Duodenal mucosa (tissue), 2 donors: ENCODE data around the gene RNFT2.

Source experiments
- H3K27ac ChIP-seq: one replicate; pipeline ENCODE4 v1.7.0; 2013; ENCODE audit warnings: low read depth, low read length
- H3K27me3 ChIP-seq, 2 donors: one replicate each; pipeline ENCODE4 v1.7.0; 2013; ENCODE audit warnings: low read length in 2 of 2, control low read depth in 1 of 2; ENCODE audit not compliant: insufficient read depth in 2 of 2, control insufficient read depth in 1 of 2
- H3K36me3 ChIP-seq, 2 donors: one replicate each; pipeline ENCODE4 v1.7.0; 2013; ENCODE audit warnings: low read length in 2 of 2, control low read depth in 1 of 2; ENCODE audit not compliant: insufficient read depth in 2 of 2, control insufficient read depth in 1 of 2
- H3K4me1 ChIP-seq, 2 donors: one replicate each; pipeline ENCODE4 v1.7.0; 2013; ENCODE audit warnings: low read length in 2 of 2, control low read depth in 1 of 2; ENCODE audit not compliant: insufficient read depth in 2 of 2, control insufficient read depth in 1 of 2
- H3K4me3 ChIP-seq, 2 donors: one replicate each; pipeline ENCODE4 v1.7.0; 2013; ENCODE audit warnings: low read length in 2 of 2, low read depth in 1 of 2
- H3K9ac ChIP-seq, 2 donors: one replicate each; pipeline ENCODE4 v1.7.0; 2013; ENCODE audit warnings: low read length in 2 of 2, low read depth in 1 of 2
- H3K9me3 ChIP-seq, 2 donors: one replicate each; pipeline ENCODE4 v1.7.0; 2013; ENCODE audit warnings: low read length in 2 of 2, control low read depth in 1 of 2; ENCODE audit not compliant: control insufficient read depth in 1 of 2

The RNFT2 gene

DNA sequence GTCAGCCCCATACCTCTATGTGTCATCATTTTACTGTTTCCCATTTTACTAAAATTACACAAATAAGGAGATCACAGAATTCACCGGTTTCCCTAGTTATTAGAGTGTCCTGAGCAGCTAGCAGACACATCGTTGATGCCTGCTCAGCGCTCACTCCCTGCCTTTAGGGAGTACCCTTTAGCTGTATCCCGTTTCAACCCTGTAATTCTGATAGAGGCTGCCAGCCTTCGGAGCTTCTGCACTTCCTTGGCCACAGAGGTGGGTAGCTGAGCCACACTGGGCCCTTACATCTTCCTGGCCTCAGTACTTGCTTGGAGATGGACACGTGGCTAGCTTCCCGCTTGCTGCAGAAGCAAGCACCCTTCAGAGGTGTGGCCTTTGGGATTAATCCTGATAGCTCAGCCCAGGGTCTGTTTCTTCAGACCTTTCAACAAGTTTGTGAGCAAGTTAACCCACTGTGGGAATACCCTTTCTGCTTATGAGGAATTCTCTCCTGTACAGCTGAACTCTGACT is 158.4 kb downstream of the RNFT2 start:
- no peaks in the 10 kb centered on the region for H3K4me1 ChIP-seq
- H3K9ac ChIP-seq = no peak overlapping the region
- H3K36me3 ChIP-seq = no peaks in the 10 kb centered on the region
- no peaks in the 10 kb centered on the region for H3K9me3 ChIP-seq
- no peak overlapping the region for H3K4me3 ChIP-seq
- peaks cover 3 to 5% of the 10 kb centered on the region in 2 donors for H3K27me3 ChIP-seq
- H3K27ac ChIP-seq = no peak overlapping the region

DNA sequence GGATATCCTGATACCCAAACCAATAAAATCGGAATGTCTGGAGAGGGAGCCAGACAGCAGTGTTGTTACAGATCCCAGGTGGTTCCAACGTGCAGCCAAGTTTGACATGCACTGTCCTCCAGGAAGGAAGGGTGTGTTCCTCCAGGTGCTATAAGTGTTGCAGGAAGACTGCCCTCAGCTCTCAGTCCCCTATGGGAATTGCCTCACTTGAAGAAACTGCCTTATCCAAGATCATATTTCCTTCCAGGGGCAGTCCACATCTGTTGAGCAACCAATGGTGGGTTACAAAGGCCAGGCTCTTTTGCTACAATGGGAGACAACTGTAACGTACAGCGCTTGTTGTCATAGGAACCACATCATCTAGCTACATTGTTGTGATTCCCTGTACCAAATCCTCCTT is 159.4 kb downstream of the RNFT2 start:
- no peaks in the 10 kb centered on the region for H3K9me3 ChIP-seq
- no peak overlapping the region for H3K4me3 ChIP-seq
- no peaks in the 10 kb centered on the region for H3K4me1 ChIP-seq
- H3K9ac ChIP-seq = no peak overlapping the region
- no peaks in the 10 kb centered on the region for H3K36me3 ChIP-seq
- no peak overlapping the region for H3K27ac ChIP-seq
- peaks cover 3 to 5% of the 10 kb centered on the region in 2 donors for H3K27me3 ChIP-seq

DNA sequence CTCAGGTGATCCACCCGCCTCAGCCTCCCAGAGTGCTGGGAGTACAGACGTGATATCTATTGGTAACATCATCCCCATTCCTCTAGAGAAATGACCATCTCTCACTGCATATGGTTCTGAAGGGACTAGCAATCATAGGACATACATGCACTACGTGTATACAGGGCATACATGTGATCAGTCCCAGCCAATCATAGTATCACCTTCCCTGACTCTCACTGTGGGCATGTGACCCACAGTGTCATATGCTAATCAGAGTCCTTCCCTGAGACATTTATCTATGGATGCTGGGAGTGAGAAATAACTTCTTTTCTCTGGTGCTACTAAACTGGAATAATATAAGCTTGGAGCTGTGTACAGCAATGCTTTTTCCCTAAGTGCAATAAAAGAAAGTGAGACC is 160.6 kb downstream of the RNFT2 start:
- H3K4me3 ChIP-seq = no peak overlapping the region
- H3K27ac ChIP-seq = no peak overlapping the region
- no peaks in the 10 kb centered on the region for H3K36me3 ChIP-seq
- no peak overlapping the region for H3K9ac ChIP-seq
- no peaks in the 10 kb centered on the region for H3K9me3 ChIP-seq
- H3K4me1 ChIP-seq = no peaks in the 10 kb centered on the region
- peaks cover 3 to 5% of the 10 kb centered on the region in 2 donors for H3K27me3 ChIP-seq

DNA sequence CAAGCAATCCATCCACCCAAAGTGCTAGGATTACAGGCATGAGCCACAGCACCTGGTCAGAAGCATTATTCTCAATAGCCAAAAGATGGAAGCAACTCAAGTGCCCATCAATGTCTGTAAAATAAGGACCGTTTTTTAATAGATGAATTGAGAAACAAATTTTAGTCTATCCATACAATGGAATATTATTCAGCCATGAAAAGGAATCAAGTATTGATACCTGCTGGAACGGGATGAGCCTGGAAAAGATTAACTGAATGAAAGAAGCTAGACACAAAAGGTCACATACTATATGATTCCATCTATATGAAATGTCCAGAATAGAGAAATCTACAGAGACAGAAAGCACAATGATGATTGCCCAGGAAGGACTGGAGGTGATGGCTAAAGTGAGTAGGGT is 163.5 kb downstream of the RNFT2 start:
- Histone ChIP-seq H3K9ac (no peak overlapping the region), H3K36me3 (no peaks in the 10 kb centered on the region), H3K4me3 (no peak overlapping the region), H3K27ac (no peak overlapping the region), H3K27me3 (peaks cover 3% of the 10 kb centered on the region in 2 donors), H3K4me1 (no peaks in the 10 kb centered on the region), H3K9me3 (no peaks in the 10 kb centered on the region)
